Germinal center (tissue), 1 donor: ENCODE results near the gene MRPL20.
"Not testable (repeated sequence)": the region's sequence is repeated elsewhere in the genome, so short reads cannot be mapped to it uniquely, and the experiment has no call there.

Experiments used
- DNase-seq: peaks from one replicate; pipeline ENCODE4 v3.0.0; 2012; ENCODE audit warnings: mixed read lengths, low spot score

Gene MRPL20

GRCh38 chr1:1425753-1426495 lies 18.8 kb upstream of the MRPL20 start:
- no peak for DNase-seq

- DNase-seq: no peak
Measured at GRCh38 chr1:1425426-1425752, 18.3 kb upstream of the MRPL20 start.

GRCh38 chr1:1424707-1425106 lies 17.6 kb upstream of the MRPL20 start:
- DNase-seq: no peak

- DNase-seq: no peak
Measured at GRCh38 chr1:1423245-1423597, 16.1 kb upstream of the MRPL20 start.

GRCh38 chr1:1422465-1423244 lies 15.6 kb upstream of the MRPL20 start:
- no peak for DNase-seq

GRCh38 chr1:1421907-1422464 lies 14.9 kb upstream of the MRPL20 start:
- DNase-seq: no peak

GRCh38 chr1:1421147-1421906 lies 14.2 kb upstream of the MRPL20 start, which contains the start of gene ANKRD65:
TSS of gene ANKRD65 (minus strand) at chr1:1421276. CDS start at chr1:1421005, 271 bp downstream.
- DNase-seq: no peak

GRCh38 chr1:1420654-1421141 lies 13.6 kb upstream of the MRPL20 start:
- no peak for DNase-seq

GRCh38 chr1:1419813-1420653 lies 12.9 kb upstream of the MRPL20 start:
- peak; percentile 3 for DNase-seq

- DNase-seq: no peak
Measured at GRCh38 chr1:1419363-1419812, 12.3 kb upstream of the MRPL20 start.

- no peak for DNase-seq
Measured at GRCh38 chr1:1418464-1419362, 11.6 kb upstream of the MRPL20 start.

GRCh38 chr1:1417825-1418463 lies 10.9 kb upstream of the MRPL20 start:
- DNase-seq: not testable (repeated sequence)

- DNase-seq: not testable (repeated sequence)
Measured at GRCh38 chr1:1417396-1417795, 10.3 kb upstream of the MRPL20 start.

- no peak for DNase-seq
Measured at GRCh38 chr1:1415751-1416150, 8.7 kb upstream of the MRPL20 start.

GRCh38 chr1:1412311-1412902 lies 5.3 kb upstream of the MRPL20 start:
- not testable (repeated sequence) for DNase-seq

GRCh38 chr1:1411626-1412025 lies 4.5 kb upstream of the MRPL20 start:
- no peak for DNase-seq

GRCh38 chr1:1410238-1410637 lies 3.1 kb upstream of the MRPL20 start:
- not testable (repeated sequence) for DNase-seq

- DNase-seq: no peak
Measured at GRCh38 chr1:1407636-1408318, 684 bp upstream of the MRPL20 start.
